IMR-90 (cell line): ENCODE measurements around the gene STOML1.

ENCODE experiments used
- CTCF ChIP-seq: conservative IDR thresholded peaks from 2 replicates; pipeline ENCODE4 v1.5.1; 2012; ENCODE audit warnings: mild to moderate bottlenecking, low read depth, low read length, improper control_type of control experiment
- POLR2A ChIP-seq: IDR thresholded peaks from 2 replicates; pipeline ENCODE4 v1.6.1; 2012; ENCODE audit warnings: mild to moderate bottlenecking, low read depth, low read length

- TF ChIP-seq POLR2A: no peak
- TF ChIP-seq CTCF: no peak
Observed at GRCh38 chr15:73952913-73953750, 39.0 kb downstream of the STOML1 start.
